Neuronal stem cell (in vitro differentiated cells): ENCODE measurements around the gene TTLL10.

Source experiments
- DNase-seq: peaks from one replicate; pipeline ENCODE4 v3.0.0-alpha.2; 2013; ENCODE audit warnings: low spot score
- H2AFZ ChIP-seq: one replicate; pipeline ENCODE4 v1.6.1; 2013; ENCODE audit warnings: mild to moderate bottlenecking, low read length, inconsistent platforms
- H2AK5ac ChIP-seq: 2 replicates; pipeline ENCODE4 v1.6.1; 2013; ENCODE audit warnings: low read depth, mild to moderate bottlenecking, inconsistent platforms, low read length, moderate library complexity, mixed read lengths
- H2BK120ac ChIP-seq: 2 replicates; pipeline ENCODE4 v1.6.1; 2013; ENCODE audit warnings: low read depth, mild to moderate bottlenecking, inconsistent platforms, low read length, moderate library complexity, mixed read lengths
- H2BK12ac ChIP-seq: one replicate; pipeline ENCODE4 v1.6.1; 2013; ENCODE audit warnings: low read length, inconsistent platforms
- H2BK15ac ChIP-seq: 2 replicates; pipeline ENCODE4 v1.6.1; 2013; ENCODE audit warnings: mild to moderate bottlenecking, low read length, inconsistent platforms, mixed read lengths
- H2BK5ac ChIP-seq: one replicate; pipeline ENCODE4 v1.6.1; 2013; ENCODE audit warnings: inconsistent platforms, mild to moderate bottlenecking, low read length, moderate library complexity
- H3K14ac ChIP-seq: one replicate; pipeline ENCODE4 v1.6.1; 2013; ENCODE audit warnings: low read length, inconsistent platforms
- H3K18ac ChIP-seq: 2 replicates; pipeline ENCODE4 v1.6.1; 2013; ENCODE audit warnings: low read length, inconsistent platforms
- H3K23ac ChIP-seq: 2 replicates; pipeline ENCODE4 v1.6.1; 2013; ENCODE audit warnings: low read depth, mild to moderate bottlenecking, mixed read lengths, low read length, inconsistent platforms; ENCODE audit not compliant: poor library complexity
- H3K27ac ChIP-seq: replicated peaks from 3 replicates; pipeline ENCODE4 v1.5.1; 2013; ENCODE audit warnings: low read length, inconsistent platforms
- H3K27me3 ChIP-seq, 3 experiments: 2 replicates each; pipeline ENCODE4 v1.6.1; 2013; ENCODE audit warnings: low read length in 3 of 3, mild to moderate bottlenecking in 2 of 3, inconsistent platforms in 1 of 3, low read depth in 1 of 3, mixed read lengths in 1 of 3, moderate library complexity in 1 of 3; ENCODE audit not compliant: control insufficient read depth in 3 of 3, insufficient read depth in 3 of 3
- H3K36me3 ChIP-seq, 2 donors: replicated peaks in 1 of 2; 2 replicates each; pipeline ENCODE4 v1.6.1; 2013; ENCODE audit warnings: low read length in 2 of 2; ENCODE audit not compliant: control insufficient read depth in 2 of 2, insufficient read depth in 2 of 2
- H3K4ac ChIP-seq: 2 replicates; pipeline ENCODE4 v1.6.1; 2013; ENCODE audit warnings: inconsistent platforms, mild to moderate bottlenecking, low read length, moderate library complexity
- H3K4me1 ChIP-seq, 2 donors: 1 replicate in 1 of 2; 2 replicates in 1 of 2; pipeline ENCODE4 v1.6.1; 2013; ENCODE audit warnings: low read length in 2 of 2, low read depth in 1 of 2; ENCODE audit not compliant: control insufficient read depth in 2 of 2, insufficient read depth in 1 of 2
- H3K4me2 ChIP-seq: one replicate; pipeline ENCODE4 v1.6.1; 2013; ENCODE audit warnings: mild to moderate bottlenecking, low read length, inconsistent platforms; ENCODE audit not compliant: insufficient read depth, poor library complexity, severe bottlenecking
- H3K4me3 ChIP-seq, 2 donors: 2 replicates each; pipeline ENCODE4 v1.5.1; 2013; ENCODE audit warnings: low read length in 2 of 2, mild to moderate bottlenecking in 2 of 2, inconsistent platforms in 1 of 2, moderate library complexity in 1 of 2
- H3K79me1 ChIP-seq: one replicate; pipeline ENCODE4 v1.6.1; 2013; ENCODE audit warnings: low read depth, mild to moderate bottlenecking, inconsistent platforms, low read length, moderate library complexity
- H3K9ac ChIP-seq: one replicate; pipeline ENCODE4 v1.6.1; 2013; ENCODE audit warnings: mild to moderate bottlenecking, low read depth, low read length, inconsistent platforms; ENCODE audit not compliant: poor library complexity
- H3K9me3 ChIP-seq, 2 donors: replicated peaks in 1 of 2; 2 replicates each; pipeline versions ENCODE3 to v1.6.1; 2013; ENCODE audit warnings: low read length in 2 of 2, mild to moderate bottlenecking in 2 of 2, inconsistent platforms in 1 of 2, low read depth in 1 of 2, mixed read lengths in 1 of 2, moderate library complexity in 1 of 2; ENCODE audit not compliant: control insufficient read depth in 2 of 2, insufficient read depth in 1 of 2
- H4K8ac ChIP-seq: one replicate; pipeline ENCODE4 v1.6.1; 2013; ENCODE audit warnings: low read depth, mild to moderate bottlenecking, inconsistent platforms, low read length, moderate library complexity
- H4K91ac ChIP-seq: one replicate; pipeline ENCODE4 v1.6.1; 2013; ENCODE audit warnings: low read length, low read depth, mild to moderate bottlenecking, inconsistent platforms; ENCODE audit not compliant: poor library complexity
- WGBS, 2 donors: extraction: QIAGEN DNeasy Blood & Tissue Kit; methylation state at CpG; one replicate each; pipeline ENCODE4 v1.1.7; 2013; ENCODE audit warnings: missing lambda C conversion rate in 2 of 2, mixed read lengths in 1 of 2; ENCODE audit not compliant: insufficient read length in 2 of 2, insufficient replicate concordance in 1 of 2; ENCODE audit errors: extremely low coverage in 2 of 2; 5-methylcytosine and 5-hydroxymethylcytosine counted together

TTLL10 gene

DNA sequence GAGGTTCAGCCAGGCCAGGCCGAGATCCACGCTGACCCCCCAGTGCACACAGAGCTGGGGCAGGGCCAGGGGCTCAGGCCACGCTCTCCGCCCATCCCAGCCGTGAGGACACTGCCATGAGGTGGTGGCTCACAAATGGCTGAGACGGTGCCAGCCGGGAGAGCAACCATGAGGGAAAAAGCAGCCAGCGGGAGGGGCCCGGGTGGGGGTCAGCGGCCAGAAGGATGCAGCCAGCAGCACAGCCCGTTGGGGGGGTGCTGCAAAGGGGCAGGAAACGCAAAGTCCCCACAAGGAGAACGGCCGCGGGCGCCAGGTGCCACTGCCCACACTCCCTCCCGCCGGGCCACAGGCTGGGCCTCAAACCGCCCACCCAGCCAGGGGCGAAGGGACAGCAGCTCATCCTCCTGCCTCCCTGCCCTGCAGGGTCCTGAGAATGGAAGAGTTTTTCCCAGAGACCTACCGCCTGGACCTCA is 8.3 kb downstream of the TTLL10 start:
- peak overlapping the region; percentile 71 for H2AFZ ChIP-seq
- peak overlapping the region; percentile 89 for H3K23ac ChIP-seq
- no peak overlapping the region for H3K4ac ChIP-seq
- H2BK12ac ChIP-seq = no peak overlapping the region
- no peaks in the 10 kb centered on the region for H3K36me3 ChIP-seq
- H2BK15ac ChIP-seq = peak overlapping the region; percentile 94
- peak overlapping the region; percentile 84 for H3K14ac ChIP-seq
- no peak overlapping the region for H3K27ac ChIP-seq
- H3K18ac ChIP-seq = peak overlapping the region; percentile 89
- H2AK5ac ChIP-seq = peak overlapping the region; percentile 96
- H3K79me1 ChIP-seq = peaks cover 5% of the 10 kb centered on the region
- peak overlapping the region; percentile 39 for H2BK5ac ChIP-seq
- peak overlapping the region; percentile 76 for H2BK120ac ChIP-seq
- peaks cover 0 to under 1% of the 10 kb centered on the region in 2 donors for H3K9me3 ChIP-seq
- H3K27me3 ChIP-seq = peaks cover 0 to 15% (median under 1%) of the 10 kb centered on the region in 3 experiments
- no peak overlapping the region for H3K4me2 ChIP-seq
- H4K8ac ChIP-seq = peak overlapping the region; percentile 43
- H3K9ac ChIP-seq = peak overlapping the region; percentile 44
- WGBS, 2 donors = no CpG with 5 or more reads among the region's 21 CpGs
- H3K4me3 ChIP-seq = no peak overlapping the region
- H3K4me1 ChIP-seq = peaks cover 3 to 6% of the 10 kb centered on the region in 2 donors
- DNase-seq = no peak
- H4K91ac ChIP-seq = no peak overlapping the region

DNA sequence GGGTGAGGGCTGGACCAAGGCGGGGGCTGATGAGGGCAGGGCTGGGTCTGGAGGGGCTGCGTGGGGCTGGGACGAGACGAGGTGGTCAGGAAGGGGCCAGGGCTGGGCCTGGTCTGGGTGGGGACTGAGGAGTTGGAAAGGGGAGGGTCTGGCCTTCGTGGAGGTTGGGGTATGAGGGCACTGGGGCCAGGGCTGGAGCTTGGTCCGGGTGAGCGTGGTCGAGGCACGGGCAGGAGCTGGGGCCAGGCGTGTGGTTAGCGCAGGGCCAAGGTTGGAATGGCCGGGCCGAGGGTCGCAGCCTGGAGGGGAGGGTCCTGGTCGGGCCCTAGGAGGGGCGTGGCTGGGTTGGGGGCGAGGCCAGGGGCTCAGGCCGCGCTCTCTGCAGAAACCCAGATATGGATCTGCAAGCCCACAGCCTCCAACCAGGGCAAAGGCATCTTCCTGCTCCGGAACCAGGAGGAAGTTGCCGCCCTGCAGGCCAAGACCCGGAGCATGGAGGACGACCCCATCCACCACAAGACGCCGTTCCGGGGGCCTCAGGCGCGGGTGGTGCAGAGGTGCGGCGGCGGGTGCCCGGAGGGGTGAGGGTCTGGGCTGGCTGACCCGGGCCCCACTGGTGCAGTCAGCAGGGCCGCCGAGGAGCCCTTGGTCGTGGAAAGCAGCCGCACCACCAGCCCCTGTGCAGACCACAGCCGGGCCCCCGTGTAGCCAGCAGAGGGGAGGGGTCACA is 9.0 kb downstream of the TTLL10 start:
- peak overlapping the region; percentile 76 for H2BK120ac ChIP-seq
- H3K4me1 ChIP-seq = peaks cover 3 to 6% of the 10 kb centered on the region in 2 donors
- H3K27me3 ChIP-seq = peaks cover 0 to 10% (median 0%) of the 10 kb centered on the region in 3 experiments
- peak overlapping the region; percentile 89 for H3K18ac ChIP-seq
- DNase-seq = no peak
- whole genome bisulfite sequencing, 2 donors = no CpG with 5 or more reads among the region's 39 CpGs
- H2BK12ac ChIP-seq = no peak overlapping the region
- peaks cover 5% of the 10 kb centered on the region for H3K79me1 ChIP-seq
- no peaks in the 10 kb centered on the region for H3K9me3 ChIP-seq
- H3K9ac ChIP-seq = peak overlapping the region; percentile 44
- H2BK5ac ChIP-seq = peak overlapping the region; percentile 39
- H3K27ac ChIP-seq = no peak overlapping the region
- H2BK15ac ChIP-seq = peak overlapping the region; percentile 94
- H3K36me3 ChIP-seq = no peaks in the 10 kb centered on the region
- no peak overlapping the region for H3K4me3 ChIP-seq
- H4K91ac ChIP-seq = peak overlapping the region; percentile 92
- peak overlapping the region; percentile 89 for H3K23ac ChIP-seq
- peak overlapping the region; percentile 94 for H3K14ac ChIP-seq
- H2AK5ac ChIP-seq = peak overlapping the region; percentile 96
- peak overlapping the region; percentile 71 for H2AFZ ChIP-seq
- peak overlapping the region; percentile 43 for H4K8ac ChIP-seq
- peak overlapping the region; percentile 53 for H3K4ac ChIP-seq
- peak overlapping the region; percentile 18 for H3K4me2 ChIP-seq

DNA sequence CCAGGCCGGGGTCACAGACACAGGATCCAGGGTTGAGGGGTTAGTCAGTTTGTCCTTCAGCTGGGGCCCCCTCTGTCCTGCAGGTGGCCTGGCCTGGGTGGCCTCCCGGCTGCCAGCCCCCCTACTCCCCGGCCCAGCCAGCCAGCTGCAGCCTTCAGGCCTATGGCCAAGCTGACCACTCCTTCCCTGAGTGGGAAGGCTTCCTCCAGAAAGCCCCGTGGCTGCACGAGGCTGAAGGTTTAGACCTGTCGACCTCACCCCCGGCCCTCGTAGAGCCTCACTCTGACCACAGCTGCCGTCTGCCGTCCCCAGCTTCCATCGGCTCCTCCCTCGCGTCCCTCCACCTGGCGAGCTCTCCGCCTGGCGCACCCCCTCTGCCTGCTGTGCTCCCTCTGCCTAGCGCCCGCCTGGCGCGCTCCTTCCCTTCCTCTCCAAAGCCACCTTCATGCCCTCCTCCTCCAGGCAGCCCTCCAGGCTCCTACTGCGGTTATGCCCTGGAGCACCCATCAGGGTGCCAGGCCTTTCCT is 9.6 kb downstream of the TTLL10 start:
- Histone ChIP-seq H2BK15ac (no peak overlapping the region), H2AFZ (peak overlapping the region; percentile 71), H2BK120ac (no peak overlapping the region), H2BK5ac (peak overlapping the region; percentile 39), H3K36me3 (no peaks in the 10 kb centered on the region), H2BK12ac (peak overlapping the region; percentile 90), H3K18ac (peak overlapping the region; percentile 89), H3K4ac (no peak overlapping the region), H4K91ac (no peak overlapping the region), H3K27me3 (peaks cover 0 to 7% (median 0%) of the 10 kb centered on the region in 3 experiments), H3K9me3 (no peaks in the 10 kb centered on the region), H3K23ac (no peak overlapping the region), H3K4me2 (no peak overlapping the region), H2AK5ac (peak overlapping the region; percentile 75), H3K9ac (no peak overlapping the region), H3K4me3 (no peak overlapping the region), H4K8ac (no peak overlapping the region), H3K27ac (no peak overlapping the region), H3K14ac (no peak overlapping the region), H3K79me1 (peaks cover 5% of the 10 kb centered on the region), H3K4me1 (peaks cover 3 to 6% of the 10 kb centered on the region in 2 donors)
- no peak for DNase-seq
- WGBS, 2 donors = no CpG with 5 or more reads among the region's 21 CpGs
